Hematopoietic multipotent progenitor cell (in vitro differentiated cells): ENCODE results near the gene CYP19A1. TPM values are rescaled to one million over a fixed set of nuclear protein-coding genes. Genes with fewer than 3 reads are reported as not detected.

ENCODE experiments used
- DNase-seq, 3 donors: peaks; one replicate each; pipeline ENCODE4 v3.0.0-alpha.2; 2011 to 2015; ENCODE audit warnings: low read depth in 2 of 3, low spot score in 2 of 3
- total RNA-seq: library from RNA; depleted of rRNA; stranded (reverse); fragments of >200 nt; gene quantifications from one replicate; pipeline ENCODE4 v1.2.3, GENCODE V29; 2012

CYP19A1 gene
- total RNA-seq, 1 donor, result not detected

DNA sequence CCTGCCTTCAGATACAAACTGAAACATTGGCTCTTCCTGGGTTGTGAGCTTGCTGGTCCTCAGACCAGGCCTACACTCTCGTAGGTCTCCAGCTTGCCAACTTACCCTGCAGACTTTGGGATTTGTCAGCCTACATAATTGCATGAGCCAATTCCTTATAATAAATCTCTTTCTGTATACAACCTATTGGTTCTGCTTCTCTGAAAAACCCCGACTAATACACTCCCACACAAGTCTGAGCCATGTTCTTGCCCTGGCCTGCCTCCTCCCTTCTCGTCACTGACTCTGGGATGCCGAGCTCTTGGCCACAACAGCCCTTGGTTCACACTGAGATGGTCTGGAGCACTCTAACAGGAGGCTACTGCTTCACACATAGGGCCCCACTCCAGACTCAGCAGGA, 9.5 kb downstream of the CYP19A1 start:
- DNase-seq, result no peak

DNA sequence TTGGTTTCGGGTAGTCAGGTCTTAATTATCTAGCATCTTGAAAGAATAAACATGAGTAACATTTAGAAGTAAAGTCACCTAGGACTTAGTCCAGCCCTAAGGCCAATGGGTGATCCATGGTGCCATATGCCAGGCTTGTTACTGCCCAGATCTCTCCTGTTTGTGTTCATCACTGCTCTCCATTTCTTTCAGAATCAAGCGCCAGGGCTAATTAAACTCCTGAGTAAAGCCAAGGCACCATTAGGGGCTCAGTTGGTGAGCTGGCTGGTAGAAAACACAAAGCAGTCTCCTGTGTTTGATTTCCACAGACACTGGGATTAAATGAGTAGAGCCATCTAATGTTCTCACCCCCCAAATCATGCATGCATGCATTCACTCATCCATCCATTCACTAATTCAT, 11.3 kb downstream of the CYP19A1 start:
- no peak for DNase-seq

- DNase-seq, result no peak
These were observed 13.2 kb downstream of the CYP19A1 start for GRCh38 chr15:51325167-51325566.

DNA sequence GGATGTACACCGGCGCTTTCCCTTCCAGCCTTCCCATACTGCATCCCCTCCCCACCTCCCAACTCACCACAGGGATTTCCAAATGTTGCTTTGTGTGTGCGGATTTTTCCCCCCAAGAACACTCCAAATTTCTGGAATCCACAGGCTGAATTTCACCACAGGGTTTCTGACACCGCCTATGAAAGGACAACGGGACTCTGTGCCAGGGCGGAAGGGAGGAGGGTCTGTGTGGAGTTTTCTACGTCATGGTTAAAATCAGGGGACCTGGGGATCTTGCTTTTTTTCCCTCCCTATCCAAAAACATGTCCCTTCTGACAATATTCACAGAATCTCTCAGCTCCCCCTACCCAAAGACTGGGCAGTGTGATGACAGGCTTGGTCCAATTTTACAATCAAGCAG, 14.6 kb downstream of the CYP19A1 start:
- no peak for DNase-seq

DNA sequence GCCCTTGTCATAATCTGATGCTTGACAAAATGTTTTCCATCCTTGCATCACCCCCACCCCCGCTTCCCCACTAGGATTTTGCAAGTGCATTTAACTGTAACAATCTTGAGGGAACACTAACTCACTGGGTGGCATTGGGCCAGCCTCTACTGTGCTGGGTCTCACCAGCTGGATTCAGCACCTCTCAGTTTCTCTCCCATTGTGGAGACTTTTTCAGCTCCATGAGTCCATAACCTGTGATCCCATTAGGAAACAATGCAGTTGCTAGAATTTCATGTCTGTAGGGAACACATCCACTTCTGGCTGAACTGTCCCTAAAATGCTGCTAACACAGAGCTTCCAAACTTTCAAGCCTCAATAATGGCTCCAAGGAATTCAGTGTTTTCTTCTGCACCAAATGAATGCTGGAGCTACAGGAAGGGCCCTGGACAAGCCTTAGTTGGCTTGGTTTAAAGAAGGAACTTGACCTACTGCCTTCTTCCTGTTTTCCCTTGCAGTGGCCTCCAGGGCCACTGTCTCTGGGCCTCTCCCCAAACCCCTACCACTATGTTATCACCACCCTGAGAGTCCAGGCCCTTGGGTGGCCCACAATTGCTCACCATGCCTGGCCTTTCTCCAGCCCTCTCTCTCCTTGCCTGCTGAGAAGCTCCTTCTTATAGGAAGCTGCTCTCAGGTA, 15.6 kb downstream of the CYP19A1 start:
- DNase-seq, result no peak

DNA sequence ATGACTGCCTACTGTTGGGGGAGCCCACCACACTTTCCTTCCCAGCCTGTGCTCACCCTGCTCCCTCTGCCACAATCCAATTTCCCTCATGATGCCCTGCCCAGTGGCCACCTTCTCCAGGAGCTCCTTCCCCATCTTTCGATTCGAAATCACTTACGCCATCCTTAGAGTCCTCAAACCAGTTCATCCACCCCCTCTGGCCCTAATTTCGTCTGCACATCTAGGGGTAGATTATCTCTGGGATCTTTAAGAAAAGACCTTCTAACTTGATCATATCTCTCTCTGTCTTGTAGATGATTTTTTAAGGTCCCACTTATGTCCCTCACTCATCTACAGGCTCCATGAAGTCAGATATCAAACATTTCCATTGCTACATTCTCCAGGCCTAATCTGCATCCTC, 17.1 kb downstream of the CYP19A1 start:
- DNase-seq, result no peak

- DNase-seq, result no peak
These were observed 17.6 kb downstream of the CYP19A1 start for GRCh38 chr15:51320843-51321242.

- no peak for DNase-seq
These were observed 18.9 kb downstream of the CYP19A1 start for GRCh38 chr15:51319539-51319938.

DNA sequence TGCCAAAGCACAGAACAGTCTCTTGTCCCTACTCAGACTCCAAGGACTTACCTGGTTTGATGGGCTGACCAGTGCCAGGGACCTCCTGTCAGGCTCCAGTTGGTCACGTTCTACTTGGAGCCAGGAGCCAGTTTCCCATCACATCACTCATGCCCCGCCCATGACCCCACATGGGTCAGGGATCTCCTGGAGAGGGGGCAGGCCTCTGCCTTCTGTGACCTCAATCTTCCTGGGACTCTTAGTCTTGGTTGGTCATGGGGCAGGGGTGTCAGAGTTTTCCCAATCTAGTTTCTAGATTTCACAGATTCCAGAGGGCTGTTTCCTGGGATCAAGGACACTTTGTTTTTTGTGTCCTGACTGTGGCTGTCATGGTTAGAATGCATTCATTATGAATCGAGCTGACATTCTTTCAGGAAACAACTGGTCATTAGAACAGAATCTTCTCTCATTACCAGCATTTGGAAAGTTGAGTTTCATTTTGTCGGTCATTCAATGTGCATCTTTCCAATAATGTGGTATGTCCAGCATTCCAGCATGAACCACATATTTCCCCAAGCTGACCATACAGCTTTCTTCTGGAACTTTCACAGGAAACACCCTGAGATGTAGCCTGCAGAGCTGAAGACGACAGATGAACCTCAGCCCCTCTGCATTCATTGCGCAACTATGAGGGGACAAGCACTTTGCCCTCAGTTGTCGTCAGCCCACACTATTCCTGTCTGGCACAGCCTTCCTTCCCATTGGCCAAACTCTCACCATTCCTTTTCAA, 19.8 kb downstream of the CYP19A1 start:
- no peak for DNase-seq

DNA sequence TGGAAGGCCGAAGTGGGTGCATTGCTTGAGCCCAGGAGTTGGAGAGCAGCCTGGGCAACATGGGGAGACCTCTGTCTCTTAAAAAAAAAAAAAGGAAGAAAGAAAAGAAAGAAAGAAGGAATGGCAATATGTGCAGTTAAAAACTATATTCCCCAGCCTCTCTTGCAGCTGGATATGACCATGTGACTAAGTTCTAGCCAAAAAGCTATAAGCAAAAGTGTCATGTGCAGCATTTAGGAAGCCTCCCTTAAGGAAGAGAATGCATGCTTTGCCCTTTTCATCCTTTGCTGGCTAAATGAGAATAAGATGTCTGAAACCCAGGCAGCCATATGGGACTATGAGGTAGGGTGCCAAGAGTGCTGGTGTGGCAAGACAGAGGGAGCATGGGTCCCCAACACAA, 21.8 kb downstream of the CYP19A1 start:
- DNase-seq, result no peak

DNA sequence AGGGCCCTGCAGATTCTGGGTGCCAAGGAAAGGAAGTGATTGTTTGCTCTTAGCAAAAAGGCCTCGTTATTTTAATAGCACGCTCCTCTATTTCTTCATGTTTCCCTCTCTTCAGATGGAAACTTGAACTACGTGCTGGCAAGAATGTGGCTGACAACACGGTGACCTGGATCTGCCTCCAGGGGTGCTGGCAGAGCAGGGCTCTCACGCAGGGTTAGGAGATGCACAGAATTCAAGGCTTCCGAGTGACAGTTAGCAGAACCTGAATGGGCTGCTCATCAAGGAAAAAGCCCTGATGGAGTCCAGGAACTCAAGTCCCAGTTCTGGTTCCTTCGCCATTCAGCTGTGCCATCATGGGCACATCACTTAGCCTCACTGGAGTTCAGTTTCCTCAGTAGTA, 22.7 kb downstream of the CYP19A1 start:
- DNase-seq, result no peak

- no peak for DNase-seq
These were observed 23.7 kb downstream of the CYP19A1 start for GRCh38 chr15:51314391-51315337.

GRCh38 chr15:51313644-51314280, 24.6 kb downstream of the CYP19A1 start:
- no peak for DNase-seq

GRCh38 chr15:51313074-51313393, 25.4 kb downstream of the CYP19A1 start:
- no peak for DNase-seq

DNA sequence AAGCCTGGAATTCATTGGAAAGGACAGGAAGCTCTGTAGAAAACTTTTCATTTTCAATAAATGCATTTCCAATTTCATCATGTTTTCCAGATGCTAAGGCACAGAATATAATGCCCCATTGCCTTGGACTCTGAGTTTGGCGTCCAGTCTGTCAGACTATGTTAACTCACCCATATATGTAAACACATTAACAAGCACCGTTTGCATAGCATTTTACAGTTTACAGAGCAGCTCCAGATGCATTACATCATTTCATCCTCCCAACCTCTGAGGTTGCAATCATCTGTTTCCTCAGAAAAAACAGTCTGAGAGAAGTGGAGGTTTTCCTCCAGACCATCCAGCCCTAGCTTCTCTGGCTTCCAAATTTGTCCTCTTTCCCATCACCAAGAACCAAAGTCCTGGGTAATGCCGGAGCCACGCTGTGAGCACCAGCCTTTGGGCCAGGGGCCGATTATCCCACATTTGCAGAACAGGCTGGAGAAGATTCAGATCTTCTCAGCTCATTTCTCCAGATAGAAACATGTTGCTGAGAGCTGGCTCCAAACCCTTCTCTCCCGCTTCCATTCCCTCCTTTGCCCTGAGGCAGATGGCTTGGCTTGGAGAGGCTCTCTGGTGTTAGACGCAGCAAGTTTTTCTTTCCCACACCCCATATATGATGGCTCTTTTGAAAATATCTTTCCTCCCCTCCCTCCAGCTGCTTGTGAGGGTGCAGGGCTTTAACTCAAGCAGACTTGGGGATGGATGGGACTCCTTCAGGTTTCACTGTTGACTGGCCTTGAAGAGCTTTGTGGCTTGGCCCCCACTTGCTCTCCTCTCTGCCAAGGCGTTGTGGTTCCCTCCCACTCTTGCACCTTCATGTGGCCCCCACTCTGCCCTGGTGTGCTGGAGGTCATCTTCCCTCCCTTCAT, 26.0 kb downstream of the CYP19A1 start:
- no peak for DNase-seq

GRCh38 chr15:51311510-51311909, 26.9 kb downstream of the CYP19A1 start:
- no peak for DNase-seq

DNA sequence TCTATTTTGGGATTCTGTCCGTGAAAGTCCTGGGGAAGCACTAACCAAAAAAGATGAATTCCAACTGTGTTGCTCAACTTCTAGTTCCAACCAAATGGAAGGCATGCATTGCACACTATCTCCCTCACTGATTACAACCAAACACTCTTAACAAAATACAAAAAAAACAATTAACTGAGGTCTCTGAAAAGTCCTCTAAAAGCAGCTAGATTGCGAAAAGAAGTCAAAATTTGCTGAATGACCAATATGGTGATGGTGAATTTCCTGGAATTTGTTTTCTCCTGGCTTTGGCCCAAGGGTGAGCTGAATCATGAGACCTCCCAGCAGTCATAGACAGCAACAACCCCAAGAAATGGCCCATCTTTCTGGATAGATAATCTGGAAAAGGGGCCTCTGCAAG, 28.3 kb downstream of the CYP19A1 start:
- DNase-seq, result no peak

DNA sequence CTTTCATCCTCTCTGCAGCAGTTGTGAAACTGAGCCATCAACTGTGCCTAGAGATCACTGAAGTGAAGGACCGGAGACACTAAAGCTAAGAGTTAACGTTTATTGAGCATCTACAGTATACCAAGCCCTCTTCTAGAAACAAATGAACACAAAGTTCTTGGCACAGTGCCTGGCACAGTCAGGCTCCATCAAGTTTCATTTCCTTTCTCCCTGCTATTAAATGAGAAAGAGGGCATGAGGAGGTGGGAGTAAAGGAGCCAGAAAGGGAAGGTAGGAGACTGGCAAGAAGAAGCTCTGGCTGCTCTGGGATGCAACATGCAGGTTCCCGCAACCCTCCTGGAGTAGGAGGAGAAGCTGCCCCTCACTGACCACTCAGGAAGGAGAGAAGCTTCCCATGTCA, 30.6 kb downstream of the CYP19A1 start:
- no peak for DNase-seq

- no peak for DNase-seq
These were observed 31.1 kb downstream of the CYP19A1 start for GRCh38 chr15:51307325-51307724.

GRCh38 chr15:51303462-51303980, 34.9 kb downstream of the CYP19A1 start:
- no peak for DNase-seq
